HG03139 (cell line): ENCODE results near the gene ANKMY2.

Source experiments
- ATAC-seq: cut with Tn5 transposase; IDR thresholded peaks from one replicate; pipeline ENCODE4 v1.9.1; 2021; ENCODE audit not compliant: unreplicated experiment

The ANKMY2 gene

GRCh38 chr7:16583834-16584233 is 61.7 kb downstream of the ANKMY2 start:
- no peak for ATAC-seq

- ATAC-seq: no peak
Measured at GRCh38 chr7:16581286-16581685, 64.3 kb downstream of the ANKMY2 start.

- ATAC-seq: no peak
Measured at GRCh38 chr7:16579216-16579615, 66.3 kb downstream of the ANKMY2 start.

GRCh38 chr7:16571941-16572340 is 73.6 kb downstream of the ANKMY2 start:
- ATAC-seq: no peak

- peak; percentile 43 for ATAC-seq
Measured at GRCh38 chr7:16564909-16565426, 80.6 kb downstream of the ANKMY2 start.

GRCh38 chr7:16564023-16564380 is 81.6 kb downstream of the ANKMY2 start:
- ATAC-seq: no peak

- ATAC-seq: peak; percentile 89
Measured at GRCh38 chr7:16563281-16564022, 82.1 kb downstream of the ANKMY2 start.

GRCh38 chr7:16562456-16563220 is 82.9 kb downstream of the ANKMY2 start:
- no peak for ATAC-seq

- no peak for ATAC-seq
Measured at GRCh38 chr7:16561943-16562342, 83.6 kb downstream of the ANKMY2 start.

GRCh38 chr7:16559497-16560179 is 85.9 kb downstream of the ANKMY2 start:
- ATAC-seq: no peak

- no peak for ATAC-seq
Measured at GRCh38 chr7:16558761-16559302, 86.7 kb downstream of the ANKMY2 start.

- ATAC-seq: no peak
Measured at GRCh38 chr7:16556359-16556758, 89.2 kb downstream of the ANKMY2 start.

GRCh38 chr7:16554518-16555236 is 90.9 kb downstream of the ANKMY2 start:
- ATAC-seq: no peak

- ATAC-seq: no peak
Measured at GRCh38 chr7:16550671-16551070, 94.9 kb downstream of the ANKMY2 start.
